HG02981 (cell line): Measurements from ENCODE around the gene RETREG1.

ENCODE experiments used
- ATAC-seq: cut with Tn5 transposase; IDR thresholded peaks from one replicate; pipeline ENCODE4 v1.9.1; 2021; ENCODE audit warnings: mild to moderate bottlenecking, moderate library complexity; ENCODE audit not compliant: unreplicated experiment

RETREG1 gene

GRCh38 chr5:16534280-16534679 is 82.5 kb downstream of the RETREG1 start:
- no peak for ATAC-seq

GRCh38 chr5:16531063-16531648 is 85.6 kb downstream of the RETREG1 start:
- no peak for ATAC-seq

GRCh38 chr5:16529306-16529705 is 87.5 kb downstream of the RETREG1 start:
- ATAC-seq, result no peak

GRCh38 chr5:16528382-16529110 is 88.3 kb downstream of the RETREG1 start:
- no peak for ATAC-seq

- ATAC-seq, result no peak
Observed at GRCh38 chr5:16525651-16526050, 91.1 kb downstream of the RETREG1 start.

- no peak for ATAC-seq
Observed at GRCh38 chr5:16524286-16524685, 92.5 kb downstream of the RETREG1 start.

- no peak for ATAC-seq
Observed at GRCh38 chr5:16521521-16522483, 95.0 kb downstream of the RETREG1 start.

- ATAC-seq, result no peak
Observed at GRCh38 chr5:16520841-16521240, 96.0 kb downstream of the RETREG1 start.

- ATAC-seq, result no peak
Observed at GRCh38 chr5:16519435-16519834, 97.4 kb downstream of the RETREG1 start.

- no peak for ATAC-seq
Observed at GRCh38 chr5:16518606-16519005, 98.2 kb downstream of the RETREG1 start.

GRCh38 chr5:16515532-16515931 is 101.3 kb downstream of the RETREG1 start:
- ATAC-seq, result no peak

GRCh38 chr5:16510098-16510497 is 106.7 kb downstream of the RETREG1 start:
- no peak for ATAC-seq

- no peak for ATAC-seq
Observed at GRCh38 chr5:16508730-16509531, 107.9 kb downstream of the RETREG1 start.

- no peak for ATAC-seq
Observed at GRCh38 chr5:16507716-16508115, 109.1 kb downstream of the RETREG1 start.

- no peak for ATAC-seq
Observed at GRCh38 chr5:16505904-16506303, 110.9 kb downstream of the RETREG1 start.

GRCh38 chr5:16505140-16505891 is 111.5 kb downstream of the RETREG1 start:
- ATAC-seq, result no peak

GRCh38 chr5:16504571-16504970 is 112.2 kb downstream of the RETREG1 start:
- ATAC-seq, result no peak

- ATAC-seq, result no peak
Observed at GRCh38 chr5:16502866-16503265, 113.9 kb downstream of the RETREG1 start.

GRCh38 chr5:16500024-16500423 is 116.8 kb downstream of the RETREG1 start:
- ATAC-seq, result no peak

- no peak for ATAC-seq
Observed at GRCh38 chr5:16497546-16497945, 119.3 kb downstream of the RETREG1 start.
